Measurements from ENCODE around the gene CASP1.

- TF ChIP-seq CTCF (IDR thresholded peaks at IDR 0.05) (no peak), EP300 (IDR thresholded peaks at IDR 0.05) (no peak)
Measured at GRCh38 chr11:105024394-105024793, 10.6 kb downstream of the CASP1 start.

All from upper lobe of left lung (tissue), 4 donors.